Mammary epithelial cell (primary cell): ENCODE results near the gene GPS1.

Experiments
- EZH2 ChIP-seq: IDR thresholded peaks from 2 replicates; pipeline ENCODE4 v1.6.1; 2012; ENCODE audit warnings: low read length, inconsistent platforms, borderline replicate concordance
- TF ChIP-seq, protein P1 (sequence below), 2 donors: IDR thresholded peaks in 1 of 2; conservative IDR thresholded peaks in 1 of 2; 2 replicates each; pipeline ENCODE4 v1.5.1; 2011 to 2012; ENCODE audit warnings: inconsistent platforms in 2 of 2, low read length in 2 of 2, mild to moderate bottlenecking in 2 of 2, control low read depth in 1 of 2, low read depth in 1 of 2; ENCODE audit not compliant: insufficient read depth in 1 of 2; ENCODE audit errors: extremely low read depth in 1 of 2

DNA sequence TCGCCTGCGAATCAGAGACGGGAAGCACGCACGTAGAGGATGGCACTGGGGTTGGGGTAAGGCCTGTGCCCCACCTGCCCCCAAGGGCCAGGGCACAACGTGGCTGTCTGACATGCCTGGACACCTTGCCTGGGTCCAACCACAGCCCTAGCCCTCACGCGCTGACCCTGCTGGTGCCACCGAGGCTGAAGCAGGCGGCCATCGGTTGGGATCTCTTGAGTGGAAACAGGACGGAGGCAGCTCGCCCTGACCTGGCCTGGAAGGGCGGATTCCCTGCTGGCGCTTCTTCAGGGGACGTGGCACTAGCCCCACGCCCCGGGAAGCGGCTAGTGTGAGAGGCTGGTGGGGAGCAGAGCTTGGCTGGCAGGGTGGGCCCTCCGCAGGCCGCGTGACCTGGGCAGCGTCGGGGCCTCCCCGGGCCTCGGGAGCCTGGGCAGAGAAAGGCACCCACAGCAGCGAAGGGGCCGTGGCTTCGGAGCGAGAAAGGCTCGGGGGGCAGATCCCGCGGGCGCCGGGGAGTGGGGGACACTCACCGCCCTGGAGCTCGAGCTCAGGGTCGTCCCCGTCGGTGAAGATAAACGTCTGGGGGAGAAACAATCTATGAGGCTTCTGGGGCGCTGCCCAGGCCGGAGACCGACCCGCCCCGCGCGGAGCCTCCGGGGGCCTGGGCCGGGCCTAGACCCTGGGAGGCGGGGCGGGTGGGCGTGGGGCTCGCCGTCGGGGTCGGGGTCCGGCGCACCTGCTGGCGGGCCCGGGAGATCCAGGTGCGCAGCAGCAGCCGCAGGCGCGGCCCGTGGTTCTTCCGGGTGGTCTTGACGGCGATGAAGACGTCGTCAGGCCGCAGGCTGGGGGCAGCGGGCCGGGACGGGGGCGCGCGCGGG, 697 bp upstream of the GPS1 start:
- TF ChIP-seq, protein P1, sequence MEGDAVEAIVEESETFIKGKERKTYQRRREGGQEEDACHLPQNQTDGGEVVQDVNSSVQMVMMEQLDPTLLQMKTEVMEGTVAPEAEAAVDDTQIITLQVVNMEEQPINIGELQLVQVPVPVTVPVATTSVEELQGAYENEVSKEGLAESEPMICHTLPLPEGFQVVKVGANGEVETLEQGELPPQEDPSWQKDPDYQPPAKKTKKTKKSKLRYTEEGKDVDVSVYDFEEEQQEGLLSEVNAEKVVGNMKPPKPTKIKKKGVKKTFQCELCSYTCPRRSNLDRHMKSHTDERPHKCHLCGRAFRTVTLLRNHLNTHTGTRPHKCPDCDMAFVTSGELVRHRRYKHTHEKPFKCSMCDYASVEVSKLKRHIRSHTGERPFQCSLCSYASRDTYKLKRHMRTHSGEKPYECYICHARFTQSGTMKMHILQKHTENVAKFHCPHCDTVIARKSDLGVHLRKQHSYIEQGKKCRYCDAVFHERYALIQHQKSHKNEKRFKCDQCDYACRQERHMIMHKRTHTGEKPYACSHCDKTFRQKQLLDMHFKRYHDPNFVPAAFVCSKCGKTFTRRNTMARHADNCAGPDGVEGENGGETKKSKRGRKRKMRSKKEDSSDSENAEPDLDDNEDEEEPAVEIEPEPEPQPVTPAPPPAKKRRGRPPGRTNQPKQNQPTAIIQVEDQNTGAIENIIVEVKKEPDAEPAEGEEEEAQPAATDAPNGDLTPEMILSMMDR (conservative IDR thresholded peaks at IDR 0.05 in 1 of 2, IDR thresholded peaks at IDR 0.05 in 1 of 2; ENCODE audit: extremely low read depth in 1 of 2, insufficient read depth in 1 of 2, low read depth in 1 of 2, low read length in 2 of 2), result no peak
- no peak for TF ChIP-seq EZH2
